HCT116 (cell line): ENCODE data around the gene IFI35. TPM values are rescaled to one million over a fixed set of nuclear protein-coding genes. Genes with fewer than 3 reads are reported as not detected.
A peak's percentile ranks its signal among the peaks of the same experiment; 100 is the strongest.

Source experiments
- ATAC-seq: fragments of 200-7000 bp; cut with Tn5 transposase; 2 replicates; pipeline ENCODE4 v1.9.1; 2020; ENCODE audit warnings: mild to moderate bottlenecking, moderate library complexity
- BruUV-seq: library from RNA; stranded (reverse); fragments of 400-500 nt; replicated peaks from 2 replicates; lab custom pipeline; 2021; lab: Mats Ljungman, UMichigan
- CTCF ChIA-PET: fragments of 300-600 bp; sonication (Branson Sonifier 250); formaldehyde crosslinking; loops from one replicate; lab custom pipeline; 2021; ENCODE audit warnings: antibody characterized with exemption; lab: Charles Lee
- POLR2A ChIA-PET: fragments of 300-600, 350-600 bp; sonication (Branson Sonifier 250); formaldehyde crosslinking; loops from one replicate; lab custom pipeline; 2021; ENCODE audit warnings: antibody characterized with exemption; lab: Charles Lee
- RAD21 ChIA-PET, 2 experiments: fragments of 300-600 bp; sonication (Branson Sonifier 250); formaldehyde crosslinking; loops; one replicate each; lab custom pipeline; 2023; ENCODE audit warnings: low total read pairs in 2 of 2; ENCODE audit not compliant: uncharacterized antibody in 2 of 2, unreplicated experiment in 2 of 2, low non-redundant PET in 1 of 2; lab: Charles Lee
- DNase-seq: peaks from one replicate; pipeline ENCODE4 v3.0.0-alpha.2; 2010; ENCODE audit warnings: low read depth, low spot score
- H2AFZ ChIP-seq: fragments of 200-600 bp; shearing (Covaris generic), sonication (generic); 2 replicates; pipeline ENCODE4 v1.6.1; 2017; ENCODE audit warnings: low read depth, mixed run types, mixed read lengths, antibody characterized with exemption, low read length; ENCODE audit not compliant: poor library complexity, severe bottlenecking
- H3K27ac ChIP-seq: 2 replicates; pipeline ENCODE4 v1.5.1; 2012; ENCODE audit warnings: low read depth, low read length
- H3K27me3 ChIP-seq: fragments of 200-600 bp; sonication (generic); 2 replicates; pipeline ENCODE4 v1.6.1; 2016; ENCODE audit warnings: mixed run types, low read length, mixed read lengths; ENCODE audit not compliant: insufficient read depth
- H3K36me3 ChIP-seq, 2 experiments: fragments of 200-500 bp in 1 of 2; fragments of 200-600 bp in 1 of 2; sonication (Bioruptor generic) in 1 of 2; sonication (generic) in 1 of 2; 2 replicates each; pipeline versions ENCODE4 v1.5.1 to v1.6.1; 2014 to 2016; ENCODE audit warnings: low read length in 2 of 2, inconsistent platforms in 1 of 2, mixed read lengths in 1 of 2, mixed run types in 1 of 2; ENCODE audit not compliant: insufficient read depth in 2 of 2, control insufficient read depth in 1 of 2
- H3K4me1 ChIP-seq, 2 experiments: fragments of 200-600 bp in 1 of 2; sonication (generic) in 1 of 2; 2 replicates each; pipeline versions ENCODE4 v1.5.1 to v1.6.1; 2012 to 2017; ENCODE audit warnings: low read length in 2 of 2, inconsistent platforms in 1 of 2, mild to moderate bottlenecking in 1 of 2, mixed read lengths in 1 of 2, mixed run types in 1 of 2, moderate library complexity in 1 of 2; ENCODE audit not compliant: insufficient read depth in 2 of 2, control insufficient read depth in 1 of 2
- H3K4me2 ChIP-seq: fragments of 200-600 bp; sonication (generic); 2 replicates; pipeline ENCODE4 v1.6.1; 2017; ENCODE audit warnings: mixed run types, low read length, mixed read lengths
- H3K4me3 ChIP-seq, 2 experiments: fragments of 200-600 bp in 1 of 2; sonication (generic) in 1 of 2; replicated peaks in 1 of 2; 2 replicates each; pipeline ENCODE4 v1.5.1; 2011 to 2016; ENCODE audit warnings: low read length in 2 of 2, control low read depth in 1 of 2, low read depth in 1 of 2, mild to moderate bottlenecking in 1 of 2, mixed read lengths in 1 of 2, mixed run types in 1 of 2
- H3K79me2 ChIP-seq: fragments of 200-600 bp; sonication (generic); 2 replicates; pipeline ENCODE4 v1.6.1; 2017; ENCODE audit warnings: mild to moderate bottlenecking, mixed run types, low read length, moderate library complexity, mixed read lengths; ENCODE audit not compliant: insufficient read depth
- H3K9ac ChIP-seq: fragments of 200-600 bp; sonication (generic); 2 replicates; pipeline ENCODE4 v1.6.1; 2016; ENCODE audit warnings: low read length, mixed read lengths
- H3K9me2 ChIP-seq: fragments of 200-600 bp; sonication (generic), shearing (Covaris generic); 2 replicates; pipeline ENCODE4 v1.6.1; 2017; ENCODE audit warnings: mixed run types, mild to moderate bottlenecking, moderate library complexity; ENCODE audit not compliant: insufficient read depth
- H3K9me3 ChIP-seq, 2 experiments: fragments of 200-500 bp in 1 of 2; fragments of 200-600 bp in 1 of 2; sonication (Bioruptor generic) in 1 of 2; sonication (generic) in 1 of 2; 2 replicates each; pipeline ENCODE4 v1.6.1; 2014 to 2017; ENCODE audit warnings: low read length in 2 of 2, mixed read lengths in 2 of 2, inconsistent platforms in 1 of 2, low read depth in 1 of 2, mild to moderate bottlenecking in 1 of 2, mixed run types in 1 of 2, moderate library complexity in 1 of 2; ENCODE audit not compliant: control insufficient read depth in 1 of 2, insufficient read depth in 1 of 2
- H4K20me1 ChIP-seq: fragments of 200-600 bp; sonication (generic), shearing (Covaris generic); 2 replicates; pipeline ENCODE4 v1.6.1; 2017; ENCODE audit warnings: mixed run types, mild to moderate bottlenecking, moderate library complexity; ENCODE audit not compliant: insufficient read depth
- CBX3 ChIP-seq: IDR thresholded peaks from 2 replicates; pipeline ENCODE4 v1.6.1; 2012; ENCODE audit warnings: low read depth
- CEBPB ChIP-seq: IDR thresholded peaks from 2 replicates; pipeline ENCODE4 v1.6.1; 2012; ENCODE audit warnings: low read depth
- ELF1 ChIP-seq: IDR thresholded peaks from 2 replicates; pipeline ENCODE4 v1.6.1; 2012; ENCODE audit warnings: low read depth, borderline replicate concordance
- EZH2 ChIP-seq: fragments of 200-600 bp; sonication (generic); IDR thresholded peaks from 2 replicates; pipeline ENCODE4 v1.6.1; 2017; ENCODE audit warnings: antibody characterized with exemption, mixed run types
- EZH2phosphoT487 ChIP-seq: fragments of 200-600 bp; IDR thresholded peaks from 2 replicates; pipeline ENCODE4 v1.6.1; 2018; ENCODE audit warnings: antibody characterized with exemption, borderline replicate concordance
- FOSL1 ChIP-seq: IDR thresholded peaks from 2 replicates; pipeline ENCODE4 v1.6.1; 2012; ENCODE audit warnings: low read depth
- MAX ChIP-seq: IDR thresholded peaks from 2 replicates; pipeline ENCODE4 v1.6.1; 2012
- POLR2A ChIP-seq: IDR thresholded peaks from 2 replicates; pipeline ENCODE4 v1.7.0; 2011; ENCODE audit warnings: borderline replicate concordance; ENCODE audit not compliant: insufficient read depth, insufficient read length; ENCODE audit errors: extremely low read depth
- RAD21 ChIP-seq: IDR thresholded peaks from 2 replicates; pipeline ENCODE4 v1.6.1; 2012; ENCODE audit warnings: low read depth, mild to moderate bottlenecking
- SRF ChIP-seq: IDR thresholded peaks from 2 replicates; pipeline ENCODE4 v1.6.1; 2012; ENCODE audit warnings: low read depth
- ZFX ChIP-seq: fragments of 450-650 bp; IDR thresholded peaks from 2 replicates; pipeline ENCODE4 v1.6.1; 2017
- intact Hi-C: fragments of 100-400 bp; cut with micrococcal nuclease; formaldehyde crosslinking; loops from 2 replicates; pipeline ENCODE4 v1.10.0; 2022
- total RNA-seq: library from RNA; stranded (reverse); gene quantifications from one replicate; pipeline ENCODE4 v1.2.1, GENCODE V29; 2021; ENCODE audit not compliant: unreplicated experiment
- TF ChIP-seq, protein P1 (sequence below): IDR thresholded peaks from 2 replicates; pipeline ENCODE4 v1.6.1; 2012
- TF ChIP-seq, protein P2 (sequence below), 3 experiments: fragments of 200-600 bp in 1 of 3; sonication (generic) in 1 of 3; IDR thresholded peaks in 2 of 3; conservative IDR thresholded peaks in 1 of 3; 2 replicates each; pipeline ENCODE4 v1.5.1; 2012 to 2017; ENCODE audit warnings: low read depth in 2 of 3, low read length in 2 of 3, antibody characterized with exemption in 1 of 3, borderline replicate concordance in 1 of 3, control low read depth in 1 of 3, mild to moderate bottlenecking in 1 of 3, mixed read lengths in 1 of 3, mixed run types in 1 of 3, moderate library complexity in 1 of 3; ENCODE audit not compliant: insufficient read depth in 1 of 3
- TF ChIP-seq, protein P3 (sequence below): IDR thresholded peaks from 2 replicates; pipeline ENCODE4 v1.6.1; 2011; ENCODE audit warnings: mild to moderate bottlenecking, low read length, moderate library complexity; ENCODE audit not compliant: insufficient replicate concordance; ENCODE audit errors: extremely low read depth
- TF ChIP-seq, protein P4 (sequence below): IDR thresholded peaks from 2 replicates; pipeline ENCODE4 v1.6.1; 2012; ENCODE audit warnings: low read depth

Gene IFI35
- total RNA-seq, 1 experiment from 2014 or later = 14.8 TPM

- Histone ChIP-seq H3K79me2 (peaks cover 8% of the 10 kb centered on the region; the same call in 1 of the 2 replicates), H3K27me3 (no peaks in the 10 kb centered on the region), H3K9ac (no peak overlapping the region)
- ATAC-seq = no peak
- TF ChIP-seq EZH2 (no peak), POLR2A (no peak), CBX3 (no peak), SRF (no peak), ELF1 (no peak), FOSL1 (no peak), RAD21 (no peak), ZFX (no peak), MAX (no peak), CEBPB (no peak), EZH2phosphoT487 (no peak)
- TF ChIP-seq, protein P1, sequence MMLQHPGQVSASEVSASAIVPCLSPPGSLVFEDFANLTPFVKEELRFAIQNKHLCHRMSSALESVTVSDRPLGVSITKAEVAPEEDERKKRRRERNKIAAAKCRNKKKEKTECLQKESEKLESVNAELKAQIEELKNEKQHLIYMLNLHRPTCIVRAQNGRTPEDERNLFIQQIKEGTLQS = no peak
- TF ChIP-seq, protein P2, sequence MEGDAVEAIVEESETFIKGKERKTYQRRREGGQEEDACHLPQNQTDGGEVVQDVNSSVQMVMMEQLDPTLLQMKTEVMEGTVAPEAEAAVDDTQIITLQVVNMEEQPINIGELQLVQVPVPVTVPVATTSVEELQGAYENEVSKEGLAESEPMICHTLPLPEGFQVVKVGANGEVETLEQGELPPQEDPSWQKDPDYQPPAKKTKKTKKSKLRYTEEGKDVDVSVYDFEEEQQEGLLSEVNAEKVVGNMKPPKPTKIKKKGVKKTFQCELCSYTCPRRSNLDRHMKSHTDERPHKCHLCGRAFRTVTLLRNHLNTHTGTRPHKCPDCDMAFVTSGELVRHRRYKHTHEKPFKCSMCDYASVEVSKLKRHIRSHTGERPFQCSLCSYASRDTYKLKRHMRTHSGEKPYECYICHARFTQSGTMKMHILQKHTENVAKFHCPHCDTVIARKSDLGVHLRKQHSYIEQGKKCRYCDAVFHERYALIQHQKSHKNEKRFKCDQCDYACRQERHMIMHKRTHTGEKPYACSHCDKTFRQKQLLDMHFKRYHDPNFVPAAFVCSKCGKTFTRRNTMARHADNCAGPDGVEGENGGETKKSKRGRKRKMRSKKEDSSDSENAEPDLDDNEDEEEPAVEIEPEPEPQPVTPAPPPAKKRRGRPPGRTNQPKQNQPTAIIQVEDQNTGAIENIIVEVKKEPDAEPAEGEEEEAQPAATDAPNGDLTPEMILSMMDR (IDR thresholded peaks at IDR 0.05 in 2 of 3, conservative IDR thresholded peaks at IDR 0.05 in 1 of 3; ENCODE audit: borderline replicate concordance in 1 of 3, insufficient read depth in 1 of 3, low read depth in 2 of 3, low read length in 2 of 3) = no peak
- TF ChIP-seq, protein P3, sequence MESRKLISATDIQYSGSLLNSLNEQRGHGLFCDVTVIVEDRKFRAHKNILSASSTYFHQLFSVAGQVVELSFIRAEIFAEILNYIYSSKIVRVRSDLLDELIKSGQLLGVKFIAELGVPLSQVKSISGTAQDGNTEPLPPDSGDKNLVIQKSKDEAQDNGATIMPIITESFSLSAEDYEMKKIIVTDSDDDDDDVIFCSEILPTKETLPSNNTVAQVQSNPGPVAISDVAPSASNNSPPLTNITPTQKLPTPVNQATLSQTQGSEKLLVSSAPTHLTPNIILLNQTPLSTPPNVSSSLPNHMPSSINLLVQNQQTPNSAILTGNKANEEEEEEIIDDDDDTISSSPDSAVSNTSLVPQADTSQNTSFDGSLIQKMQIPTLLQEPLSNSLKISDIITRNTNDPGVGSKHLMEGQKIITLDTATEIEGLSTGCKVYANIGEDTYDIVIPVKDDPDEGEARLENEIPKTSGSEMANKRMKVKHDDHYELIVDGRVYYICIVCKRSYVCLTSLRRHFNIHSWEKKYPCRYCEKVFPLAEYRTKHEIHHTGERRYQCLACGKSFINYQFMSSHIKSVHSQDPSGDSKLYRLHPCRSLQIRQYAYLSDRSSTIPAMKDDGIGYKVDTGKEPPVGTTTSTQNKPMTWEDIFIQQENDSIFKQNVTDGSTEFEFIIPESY = no peak
- TF ChIP-seq, protein P4, sequence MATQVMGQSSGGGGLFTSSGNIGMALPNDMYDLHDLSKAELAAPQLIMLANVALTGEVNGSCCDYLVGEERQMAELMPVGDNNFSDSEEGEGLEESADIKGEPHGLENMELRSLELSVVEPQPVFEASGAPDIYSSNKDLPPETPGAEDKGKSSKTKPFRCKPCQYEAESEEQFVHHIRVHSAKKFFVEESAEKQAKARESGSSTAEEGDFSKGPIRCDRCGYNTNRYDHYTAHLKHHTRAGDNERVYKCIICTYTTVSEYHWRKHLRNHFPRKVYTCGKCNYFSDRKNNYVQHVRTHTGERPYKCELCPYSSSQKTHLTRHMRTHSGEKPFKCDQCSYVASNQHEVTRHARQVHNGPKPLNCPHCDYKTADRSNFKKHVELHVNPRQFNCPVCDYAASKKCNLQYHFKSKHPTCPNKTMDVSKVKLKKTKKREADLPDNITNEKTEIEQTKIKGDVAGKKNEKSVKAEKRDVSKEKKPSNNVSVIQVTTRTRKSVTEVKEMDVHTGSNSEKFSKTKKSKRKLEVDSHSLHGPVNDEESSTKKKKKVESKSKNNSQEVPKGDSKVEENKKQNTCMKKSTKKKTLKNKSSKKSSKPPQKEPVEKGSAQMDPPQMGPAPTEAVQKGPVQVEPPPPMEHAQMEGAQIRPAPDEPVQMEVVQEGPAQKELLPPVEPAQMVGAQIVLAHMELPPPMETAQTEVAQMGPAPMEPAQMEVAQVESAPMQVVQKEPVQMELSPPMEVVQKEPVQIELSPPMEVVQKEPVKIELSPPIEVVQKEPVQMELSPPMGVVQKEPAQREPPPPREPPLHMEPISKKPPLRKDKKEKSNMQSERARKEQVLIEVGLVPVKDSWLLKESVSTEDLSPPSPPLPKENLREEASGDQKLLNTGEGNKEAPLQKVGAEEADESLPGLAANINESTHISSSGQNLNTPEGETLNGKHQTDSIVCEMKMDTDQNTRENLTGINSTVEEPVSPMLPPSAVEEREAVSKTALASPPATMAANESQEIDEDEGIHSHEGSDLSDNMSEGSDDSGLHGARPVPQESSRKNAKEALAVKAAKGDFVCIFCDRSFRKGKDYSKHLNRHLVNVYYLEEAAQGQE = no peak
- TF ChIP-seq, all 23 proteins: peak for 0
- ChIA-PET RAD21 (no interaction called here), POLR2A (interaction anchor here (1.0 to 1.4 kb wide), 2 partner anchors 13 to 22 kb away, joined by 3 read pairs; partner anchors contain the start of gene RPL27), CTCF (no interaction called here)
- DNase-seq = no peak
- Histone ChIP-seq H3K4me1 (peaks cover 9 to 42% of the 10 kb centered on the region in 2 experiments; a peak in 3 of 4 replicates), H4K20me1 (no peaks in the 10 kb centered on the region), H3K4me3 (no peak overlapping the region), H2AFZ (no peak overlapping the region), H3K9me3 (no peaks in the 10 kb centered on the region), H3K9me2 (no peaks in the 10 kb centered on the region), H3K27ac (no peak overlapping the region), H3K36me3 (peaks cover 0 to 9% of the 10 kb centered on the region in 2 experiments; a peak in 3 of 4 replicates), H3K4me2 (peak overlapping the region; percentile 99; the same call in 1 of the 2 replicates)
- intact Hi-C loops = loop anchor here (5.0 kb wide), 1 partner anchor 367 kb away; no protein-coding TSS in a partner anchor
- TSS peak; percentile 27 for BruUV-seq
These were observed 13.5 kb downstream of the IFI35 start for GRCh38 chr17:43020030-43020621.
